OCI-M1 (cell line): ENCODE results near the gene HDLBP.

Experiments used
- DNase-seq: peaks from one replicate; lab custom pipeline; 2025; lab: John Stamatoyannopoulos, UW

Gene HDLBP

GRCh38 chr2:241249654-241250053 is 65.8 kb downstream of the HDLBP start:
- no peak for DNase-seq

GRCh38 chr2:241248897-241249296 is 66.6 kb downstream of the HDLBP start:
- no peak for DNase-seq

- no peak for DNase-seq
These were observed 67.2 kb downstream of the HDLBP start for GRCh38 chr2:241248289-241248688.

GRCh38 chr2:241244368-241244767 is 71.1 kb downstream of the HDLBP start:
- DNase-seq, result no peak

GRCh38 chr2:241242306-241242705 is 73.2 kb downstream of the HDLBP start:
- no peak for DNase-seq

- DNase-seq, result no peak
These were observed 73.8 kb downstream of the HDLBP start for GRCh38 chr2:241241669-241242068.

GRCh38 chr2:241240320-241241004 is 75.0 kb downstream of the HDLBP start:
- no peak for DNase-seq

GRCh38 chr2:241239552-241240202 is 75.8 kb downstream of the HDLBP start:
- DNase-seq, result no peak

GRCh38 chr2:241238693-241239198 is 76.7 kb downstream of the HDLBP start:
- DNase-seq, result no peak

- DNase-seq, result no peak
These were observed 77.5 kb downstream of the HDLBP start for GRCh38 chr2:241237949-241238371.

- no peak for DNase-seq
These were observed 78.4 kb downstream of the HDLBP start for GRCh38 chr2:241237047-241237446.

GRCh38 chr2:241235859-241236593 is 79.4 kb downstream of the HDLBP start:
- no peak for DNase-seq

GRCh38 chr2:241234962-241235740 is 80.3 kb downstream of the HDLBP start:
- DNase-seq, result no peak

GRCh38 chr2:241234066-241234790 is 81.2 kb downstream of the HDLBP start:
- DNase-seq, result no peak

GRCh38 chr2:241232736-241233575 is 82.5 kb downstream of the HDLBP start:
- DNase-seq, result no peak

- DNase-seq, result no peak
These were observed 85.0 kb downstream of the HDLBP start for GRCh38 chr2:241230435-241230834.

GRCh38 chr2:241229563-241230401 is 85.7 kb downstream of the HDLBP start:
- no peak for DNase-seq

GRCh38 chr2:241228860-241229516 is 86.5 kb downstream of the HDLBP start:
- no peak for DNase-seq
